Colonic mucosa (tissue), 4 donors: ENCODE results near the gene HOXB6. TPM values are rescaled to one million over a fixed set of nuclear protein-coding genes. Genes with fewer than 3 reads are reported as not detected.

ENCODE experiments used
- DNase-seq: peaks from one replicate; pipeline ENCODE4 v3.0.0-alpha.2; 2020
- H3K27ac ChIP-seq: fragments of 200-600 bp; one replicate; pipeline ENCODE4 v1.8.0; 2021
- H3K27me3 ChIP-seq: fragments of 200-600 bp; one replicate; pipeline ENCODE4 v1.8.0; 2021
- H3K36me3 ChIP-seq: fragments of 200-600 bp; one replicate; pipeline ENCODE4 v1.8.0; 2021
- H3K4me1 ChIP-seq: fragments of 200-600 bp; one replicate; pipeline ENCODE4 v1.8.0; 2021; ENCODE audit warnings: mild to moderate bottlenecking
- H3K4me3 ChIP-seq: fragments of 200-600 bp; one replicate; pipeline ENCODE4 v1.8.0; 2021
- H3K9ac ChIP-seq, 2 donors: one replicate each; pipeline ENCODE4 v1.7.0; 2013; ENCODE audit warnings: control low read depth in 2 of 2, low read depth in 2 of 2, low read length in 2 of 2
- H3K9me3 ChIP-seq: fragments of 200-600 bp; one replicate; pipeline ENCODE4 v1.8.0; 2021
- intact Hi-C: fragments of 100-400 bp; cut with DNase I; formaldehyde crosslinking; loops from one replicate; pipeline ENCODE4 v1.14.1; 2022
- total RNA-seq, 2 donors: library from RNA; stranded (reverse); fragmentation: NEBNext Ultra II Directional in 1 of 2; extraction: Animal tissue kit (Norgen Biotek cat#: 25700) in 1 of 2; gene quantifications; one replicate each; pipeline ENCODE4 v1.2.1, GENCODE V29; 2021
- TF ChIP-seq, protein P1 (sequence below): fragments of 200-600 bp; IDR thresholded peaks from one replicate; pipeline ENCODE4 v1.8.0; 2022; ENCODE audit warnings: antibody characterized with exemption, mild to moderate bottlenecking
- donor health status: healthy.
- donor health status: DM: no; HTN: no; CAD: no.
- donor health status: DM: no; HTN: no; CAD: no.

Gene HOXB6
- total RNA-seq, 2 donors from 2014 or later, result 30.0 to 71.0 TPM

GRCh38 chr17:48645639-48646182, 40.9 kb upstream of the HOXB6 start:
- intact Hi-C loops, result no loop called here
- H3K27me3 ChIP-seq, result peaks cover 7% of the 10 kb centered on the region
- peak; percentile 32 for DNase-seq
- H3K4me3 ChIP-seq, result peak overlapping the region; percentile 50
- H3K4me1 ChIP-seq, result no peaks in the 10 kb centered on the region
- H3K9me3 ChIP-seq, result no peaks in the 10 kb centered on the region
- TF ChIP-seq, protein P1, sequence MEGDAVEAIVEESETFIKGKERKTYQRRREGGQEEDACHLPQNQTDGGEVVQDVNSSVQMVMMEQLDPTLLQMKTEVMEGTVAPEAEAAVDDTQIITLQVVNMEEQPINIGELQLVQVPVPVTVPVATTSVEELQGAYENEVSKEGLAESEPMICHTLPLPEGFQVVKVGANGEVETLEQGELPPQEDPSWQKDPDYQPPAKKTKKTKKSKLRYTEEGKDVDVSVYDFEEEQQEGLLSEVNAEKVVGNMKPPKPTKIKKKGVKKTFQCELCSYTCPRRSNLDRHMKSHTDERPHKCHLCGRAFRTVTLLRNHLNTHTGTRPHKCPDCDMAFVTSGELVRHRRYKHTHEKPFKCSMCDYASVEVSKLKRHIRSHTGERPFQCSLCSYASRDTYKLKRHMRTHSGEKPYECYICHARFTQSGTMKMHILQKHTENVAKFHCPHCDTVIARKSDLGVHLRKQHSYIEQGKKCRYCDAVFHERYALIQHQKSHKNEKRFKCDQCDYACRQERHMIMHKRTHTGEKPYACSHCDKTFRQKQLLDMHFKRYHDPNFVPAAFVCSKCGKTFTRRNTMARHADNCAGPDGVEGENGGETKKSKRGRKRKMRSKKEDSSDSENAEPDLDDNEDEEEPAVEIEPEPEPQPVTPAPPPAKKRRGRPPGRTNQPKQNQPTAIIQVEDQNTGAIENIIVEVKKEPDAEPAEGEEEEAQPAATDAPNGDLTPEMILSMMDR, result no peak
- H3K36me3 ChIP-seq, result no peaks in the 10 kb centered on the region
- peak overlapping the region; percentile 85 for H3K27ac ChIP-seq
- H3K9ac ChIP-seq, result peak overlapping the region; percentile 86 to 93

- peak; percentile 32 for DNase-seq
- no peaks in the 10 kb centered on the region for H3K36me3 ChIP-seq
- no peaks in the 10 kb centered on the region for H3K4me1 ChIP-seq
- H3K4me3 ChIP-seq, result peak overlapping the region; percentile 50
- TF ChIP-seq, protein P1, result no peak
- peaks cover 7% of the 10 kb centered on the region for H3K27me3 ChIP-seq
- H3K9ac ChIP-seq, result peak overlapping the region; percentile 86 to 93
- peak overlapping the region; percentile 85 for H3K27ac ChIP-seq
- H3K9me3 ChIP-seq, result no peaks in the 10 kb centered on the region
- intact Hi-C loops, result loop anchor here (5.0 kb wide), 1 partner anchor 77 kb away; the partner anchor contains the start of genes PRAC1 and PRAC2
Measured at GRCh38 chr17:48644910-48645557, 40.2 kb upstream of the HOXB6 start.

GRCh38 chr17:48644159-48644558, 39.4 kb upstream of the HOXB6 start:
- Histone ChIP-seq H3K4me1 (no peaks in the 10 kb centered on the region), H3K36me3 (no peaks in the 10 kb centered on the region), H3K27ac (peak overlapping the region; percentile 85), H3K4me3 (peak overlapping the region; percentile 50), H3K27me3 (peaks cover 7% of the 10 kb centered on the region), H3K9me3 (no peaks in the 10 kb centered on the region), H3K9ac (peak overlapping the region; percentile 48 to 93)
- TF ChIP-seq, protein P1, result no peak
- DNase-seq, result peak; percentile 41
- intact Hi-C loops, result loop anchor here (5.0 kb wide), 1 partner anchor 78 kb away; the partner anchor contains the start of genes PRAC1 and PRAC2

- H3K9ac ChIP-seq, result peak overlapping the region in 1 of 2 donors; percentile 93
- peak overlapping the region; percentile 85 for H3K27ac ChIP-seq
- TF ChIP-seq, protein P1, result no peak
- H3K4me3 ChIP-seq, result peak overlapping the region; percentile 50
- peak; percentile 24 for DNase-seq
- H3K27me3 ChIP-seq, result peaks cover 7% of the 10 kb centered on the region
- no peaks in the 10 kb centered on the region for H3K36me3 ChIP-seq
- no peaks in the 10 kb centered on the region for H3K4me1 ChIP-seq
- intact Hi-C loops, result loop anchor here (5.0 kb wide), 1 partner anchor 79 kb away; the partner anchor contains the start of genes PRAC1 and PRAC2
- no peaks in the 10 kb centered on the region for H3K9me3 ChIP-seq
Measured at GRCh38 chr17:48643697-48644012, 38.9 kb upstream of the HOXB6 start.

- DNase-seq, result peak; percentile 27
- peak overlapping the region; percentile 67 to 93 for H3K9ac ChIP-seq
- H3K4me1 ChIP-seq, result no peaks in the 10 kb centered on the region
- H3K4me3 ChIP-seq, result peak overlapping the region; percentile 50
- no peaks in the 10 kb centered on the region for H3K9me3 ChIP-seq
- intact Hi-C loops, result loop anchor here (5.0 kb wide), 1 partner anchor 79 kb away; the partner anchor contains the start of genes PRAC1 and PRAC2
- H3K27me3 ChIP-seq, result peaks cover 7% of the 10 kb centered on the region
- no peaks in the 10 kb centered on the region for H3K36me3 ChIP-seq
- peak overlapping the region; percentile 85 for H3K27ac ChIP-seq
- TF ChIP-seq, protein P1, result no peak
Measured at GRCh38 chr17:48642843-48643696, 38.3 kb upstream of the HOXB6 start.
